Thyroid gland (tissue), 4 donors: ENCODE data around the gene NPHP4.

Experiments used
- CTCF ChIP-seq, 6 experiments: fragments of 200-600 bp in 3 of 6; fragments of 450-650 bp in 3 of 6; sonication (generic) in 3 of 6; IDR thresholded peaks; one replicate each; pipeline ENCODE4 v1.5.1; 2016 to 2019; ENCODE audit warnings: antibody characterized with exemption in 6 of 6, mild to moderate bottlenecking in 2 of 6, inconsistent platforms in 1 of 6, moderate library complexity in 1 of 6
- POLR2A ChIP-seq, 2 donors: fragments of 450-650 bp; IDR thresholded peaks; one replicate each; pipeline ENCODE4 v1.6.1; 2017; ENCODE audit warnings: antibody characterized with exemption in 2 of 2, mild to moderate bottlenecking in 2 of 2, moderate library complexity in 1 of 2

- TF ChIP-seq CTCF (IDR thresholded peaks at IDR 0.05) = no peak
- no peak for TF ChIP-seq POLR2A (IDR thresholded peaks at IDR 0.05)
Observed at GRCh38 chr1:5949085-5949760, 43.0 kb downstream of the NPHP4 start.
